Fibroblast of upper back skin (primary cell): ENCODE measurements around the gene CAPN11.
"Not testable (repeated sequence)": the region's sequence is repeated elsewhere in the genome, so short reads cannot be mapped to it uniquely, and the experiment has no call there.

Source experiments
- DNase-seq: peaks from one replicate; pipeline ENCODE4 v3.0.0-alpha.2; 2013

The CAPN11 gene

GRCh38 chr6:44183783-44184182, 25.2 kb downstream of the CAPN11 start:
- no peak for DNase-seq

GRCh38 chr6:44185356-44185755, 26.7 kb downstream of the CAPN11 start:
- DNase-seq: not testable (repeated sequence)

GRCh38 chr6:44185953-44186634, 27.5 kb downstream of the CAPN11 start:
- DNase-seq: no peak

- no peak for DNase-seq
These were observed 28.0 kb downstream of the CAPN11 start for GRCh38 chr6:44186635-44187025.

GRCh38 chr6:44188819-44189218, 30.2 kb downstream of the CAPN11 start:
- no peak for DNase-seq

GRCh38 chr6:44189257-44189656, 30.6 kb downstream of the CAPN11 start:
- no peak for DNase-seq

GRCh38 chr6:44190715-44191114, 32.1 kb downstream of the CAPN11 start:
- no peak for DNase-seq

- no peak for DNase-seq
These were observed 33.9 kb downstream of the CAPN11 start for GRCh38 chr6:44192428-44193041.

GRCh38 chr6:44193307-44193910, 34.8 kb downstream of the CAPN11 start:
- no peak for DNase-seq

- no peak for DNase-seq
These were observed 35.7 kb downstream of the CAPN11 start for GRCh38 chr6:44194326-44194725.

- not testable (repeated sequence) for DNase-seq
These were observed 37.7 kb downstream of the CAPN11 start for GRCh38 chr6:44196351-44196750.

- DNase-seq: no peak
These were observed 40.1 kb downstream of the CAPN11 start for GRCh38 chr6:44198684-44199083.

GRCh38 chr6:44199883-44200282, 41.3 kb downstream of the CAPN11 start:
- no peak for DNase-seq

GRCh38 chr6:44201200-44201599, 42.6 kb downstream of the CAPN11 start:
- DNase-seq: no peak

GRCh38 chr6:44201638-44202303, 43.2 kb downstream of the CAPN11 start:
- DNase-seq: no peak

- no peak for DNase-seq
These were observed 43.8 kb downstream of the CAPN11 start for GRCh38 chr6:44202332-44202971.

GRCh38 chr6:44202972-44203750, 44.5 kb downstream of the CAPN11 start:
- no peak for DNase-seq

- DNase-seq: no peak
These were observed 45.3 kb downstream of the CAPN11 start for GRCh38 chr6:44203955-44204354.

- no peak for DNase-seq
These were observed 49.3 kb downstream of the CAPN11 start for GRCh38 chr6:44207966-44208365.

- DNase-seq: no peak
These were observed 52.7 kb downstream of the CAPN11 start for GRCh38 chr6:44211284-44211683.

GRCh38 chr6:44214307-44214706, 55.7 kb downstream of the CAPN11 start:
- DNase-seq: no peak

GRCh38 chr6:44216677-44217331, 58.2 kb downstream of the CAPN11 start, which contains the start of gene MYMX:
TSS of gene MYMX (plus strand) at chr6:44216926. CDS start at chr6:44217472, 546 bp downstream.
- DNase-seq: no peak
